Caki2 (cell line): Measurements from ENCODE around the gene SPHK2. TPM values are rescaled to one million over a fixed set of nuclear protein-coding genes. Genes with fewer than 3 reads are reported as not detected.

Experiments
- DNase-seq: peaks from one replicate; pipeline ENCODE4 v3.0.0-alpha.2; 2015; ENCODE audit warnings: low read depth
- in situ Hi-C: cut with HindIII; loops from 2 replicates; pipeline ENCODE4 v1.10.0; 2016; ENCODE audit warnings: low sequenced_read_pairs, low pct_unique_long_range_greater_than_20kb, mixed read lengths
- total RNA-seq: library from RNA; depleted of rRNA; stranded (reverse); fragments of >200 nt; shearing (Covaris generic); gene quantifications from 2 replicates; pipeline ENCODE4 v1.2.3, GENCODE V29; 2014; ENCODE audit warnings: low replicate concordance

Gene SPHK2
- total RNA-seq, 1 experiment from 2014 or later: 4.8 TPM

GRCh38 chr19:48600679-48601417 is 18.5 kb upstream of the SPHK2 start:
- in situ Hi-C loops: no loop called here
- no peak for DNase-seq

- in situ Hi-C loops: no loop called here
- no peak for DNase-seq
These were observed 16.3 kb upstream of the SPHK2 start for GRCh38 chr19:48603001-48603400.

- in situ Hi-C loops: no loop called here
- DNase-seq: no peak
These were observed 15.9 kb upstream of the SPHK2 start for GRCh38 chr19:48603449-48603848.

- in situ Hi-C loops: no loop called here
- no peak for DNase-seq
These were observed 15.5 kb upstream of the SPHK2 start for GRCh38 chr19:48603850-48604249.

GRCh38 chr19:48606463-48607358 is 12.6 kb upstream of the SPHK2 start, which contains the start of gene SPACA4:
Gene SPACA4 (plus strand): TSS chr19:48606742. CDS start chr19:48606979, 237 bp downstream.
- in situ Hi-C loops: no loop called here
- no peak for DNase-seq

- DNase-seq: no peak
- in situ Hi-C loops: no loop called here
These were observed 11.9 kb upstream of the SPHK2 start for GRCh38 chr19:48607359-48607755.

- DNase-seq: no peak
- in situ Hi-C loops: no loop called here
These were observed 10.5 kb upstream of the SPHK2 start for GRCh38 chr19:48608798-48609263.

- no peak for DNase-seq
- in situ Hi-C loops: no loop called here
These were observed 9.7 kb upstream of the SPHK2 start for GRCh38 chr19:48609571-48610108.

- no peak for DNase-seq
- in situ Hi-C loops: no loop called here
These were observed 7.4 kb upstream of the SPHK2 start for GRCh38 chr19:48611872-48612271.

- in situ Hi-C loops: no loop called here
- DNase-seq: no peak
These were observed 6.1 kb upstream of the SPHK2 start for GRCh38 chr19:48613024-48613851.

GRCh38 chr19:48613852-48614435 is 5.4 kb upstream of the SPHK2 start:
- DNase-seq: no peak
- in situ Hi-C loops: no loop called here

GRCh38 chr19:48614436-48615230 is 4.7 kb upstream of the SPHK2 start, which contains the start of gene FAM83E:
Gene FAM83E (minus strand): TSS chr19:48615076. CDS start chr19:48613372, 1,704 bp downstream.
- DNase-seq: no peak
- in situ Hi-C loops: no loop called here

- DNase-seq: no peak
- in situ Hi-C loops: no loop called here
These were observed 3.9 kb upstream of the SPHK2 start for GRCh38 chr19:48615231-48616040.

- no peak for DNase-seq
- in situ Hi-C loops: no loop called here
These were observed 3.3 kb upstream of the SPHK2 start for GRCh38 chr19:48616041-48616436.

- in situ Hi-C loops: no loop called here
- no peak for DNase-seq
These were observed 2.7 kb upstream of the SPHK2 start for GRCh38 chr19:48616491-48617056.
